ENCODE results near the gene GRID1. TPM values are rescaled to one million over a fixed set of nuclear protein-coding genes. Genes with fewer than 3 reads are reported as not detected.

GRID1 gene
- total RNA-seq, 1 experiment from 2014 or later: not detected

- TF ChIP-seq EZH2 (IDR thresholded peaks at IDR 0.05; ENCODE audit: low read depth) (no peak), CTCF (conservative IDR thresholded peaks at IDR 0.05) (no peak)
- H3K9me2 ChIP-seq (ENCODE audit: insufficient read depth): no peaks in the 10 kb centered on the region
- CTCF ChIA-PET: no interaction called here
- no peaks in the 10 kb centered on the region for H3K9me3 ChIP-seq (ENCODE audit: insufficient read depth, low read depth)
- H3K36me3 ChIP-seq (ENCODE audit: low read depth): no peaks in the 10 kb centered on the region
- POLR2A ChIA-PET (ENCODE audit: unreplicated experiment): no interaction called here
- H4K20me1 ChIP-seq (ENCODE audit: insufficient read depth): no peaks in the 10 kb centered on the region
- DNase-seq: no peak
- no peak overlapping the region for H3K27ac ChIP-seq
- no TSS peak for BruUV-seq (replicated peaks)
- H3K27me3 ChIP-seq (ENCODE audit: insufficient read depth, low read depth): peaks cover 13% of the 10 kb centered on the region
- H3K79me2 ChIP-seq (ENCODE audit: low read depth): no peaks in the 10 kb centered on the region
- H3K4me1 ChIP-seq (replicated peaks; ENCODE audit: insufficient read depth): no peaks in the 10 kb centered on the region
- intact Hi-C loops (cut with micrococcal nuclease; ENCODE audit: unreplicated experiment): no loop called here
- no peak overlapping the region for H3K4me2 ChIP-seq
- no peaks in the 10 kb centered on the region for H3F3A ChIP-seq (ENCODE audit: insufficient read depth, low read depth)
- H2AFZ ChIP-seq: no peak overlapping the region
- H3K4me3 ChIP-seq: no peak overlapping the region
Observed at GRCh38 chr10:86122646-86123045, 243.9 kb downstream of the GRID1 start.

- H2AFZ ChIP-seq: no peak overlapping the region
- peaks cover 8% of the 10 kb centered on the region for H3K27me3 ChIP-seq (ENCODE audit: insufficient read depth, low read depth)
- DNase-seq: no peak
- no peaks in the 10 kb centered on the region for H3F3A ChIP-seq (ENCODE audit: insufficient read depth, low read depth)
- intact Hi-C loops (cut with micrococcal nuclease; ENCODE audit: unreplicated experiment): no loop called here
- H3K4me1 ChIP-seq (replicated peaks; ENCODE audit: insufficient read depth): no peaks in the 10 kb centered on the region
- CTCF ChIA-PET: no interaction called here
- no peaks in the 10 kb centered on the region for H3K9me2 ChIP-seq (ENCODE audit: insufficient read depth)
- no TSS peak for BruUV-seq (replicated peaks)
- no peaks in the 10 kb centered on the region for H3K36me3 ChIP-seq (ENCODE audit: low read depth)
- no peaks in the 10 kb centered on the region for H3K9me3 ChIP-seq (ENCODE audit: insufficient read depth, low read depth)
- H4K20me1 ChIP-seq (ENCODE audit: insufficient read depth): no peaks in the 10 kb centered on the region
- H3K79me2 ChIP-seq (ENCODE audit: low read depth): no peaks in the 10 kb centered on the region
- POLR2A ChIA-PET (ENCODE audit: unreplicated experiment): no interaction called here
- H3K27ac ChIP-seq: no peak overlapping the region
- no peak overlapping the region for H3K4me3 ChIP-seq
- TF ChIP-seq CTCF (conservative IDR thresholded peaks at IDR 0.05) (no peak), EZH2 (IDR thresholded peaks at IDR 0.05; ENCODE audit: low read depth) (no peak)
- no peak overlapping the region for H3K4me2 ChIP-seq
Observed at GRCh38 chr10:86121200-86121599, 245.4 kb downstream of the GRID1 start.

GRCh38 chr10:86117051-86117450 lies 249.5 kb downstream of the GRID1 start:
- no TSS peak for BruUV-seq (replicated peaks)
- no peaks in the 10 kb centered on the region for H3K36me3 ChIP-seq (ENCODE audit: low read depth)
- H3K9me3 ChIP-seq (ENCODE audit: insufficient read depth, low read depth): no peaks in the 10 kb centered on the region
- H3K9me2 ChIP-seq (ENCODE audit: insufficient read depth): no peaks in the 10 kb centered on the region
- H3K27me3 ChIP-seq (ENCODE audit: insufficient read depth, low read depth): peaks cover 9% of the 10 kb centered on the region
- no peaks in the 10 kb centered on the region for H3F3A ChIP-seq (ENCODE audit: insufficient read depth, low read depth)
- intact Hi-C loops (cut with micrococcal nuclease; ENCODE audit: unreplicated experiment): no loop called here
- H4K20me1 ChIP-seq (ENCODE audit: insufficient read depth): no peaks in the 10 kb centered on the region
- H3K4me2 ChIP-seq: no peak overlapping the region
- DNase-seq: no peak
- POLR2A ChIA-PET (ENCODE audit: unreplicated experiment): no interaction called here
- H3K4me3 ChIP-seq: no peak overlapping the region
- TF ChIP-seq CTCF (conservative IDR thresholded peaks at IDR 0.05) (no peak), EZH2 (IDR thresholded peaks at IDR 0.05; ENCODE audit: low read depth) (no peak)
- CTCF ChIA-PET: no interaction called here
- H3K4me1 ChIP-seq (replicated peaks; ENCODE audit: insufficient read depth): no peaks in the 10 kb centered on the region
- no peak overlapping the region for H2AFZ ChIP-seq
- no peaks in the 10 kb centered on the region for H3K79me2 ChIP-seq (ENCODE audit: low read depth)
- no peak overlapping the region for H3K27ac ChIP-seq
